Mammary epithelial cell (primary cell): ENCODE measurements around the gene FILIP1L.

Source experiments
- CTCF ChIP-seq, 2 donors: IDR thresholded peaks in 1 of 2; conservative IDR thresholded peaks in 1 of 2; 2 replicates each; pipeline ENCODE4 v1.5.1; 2011 to 2012; ENCODE audit warnings: inconsistent platforms in 2 of 2, low read length in 2 of 2, mild to moderate bottlenecking in 2 of 2, control low read depth in 1 of 2, low read depth in 1 of 2; ENCODE audit not compliant: insufficient read depth in 1 of 2; ENCODE audit errors: extremely low read depth in 1 of 2
- EZH2 ChIP-seq: IDR thresholded peaks from 2 replicates; pipeline ENCODE4 v1.6.1; 2012; ENCODE audit warnings: low read length, inconsistent platforms, borderline replicate concordance

- TF ChIP-seq CTCF (conservative IDR thresholded peaks at IDR 0.05 in 1 of 2, IDR thresholded peaks at IDR 0.05 in 1 of 2; ENCODE audit: extremely low read depth in 1 of 2, insufficient read depth in 1 of 2, low read depth in 1 of 2, low read length in 2 of 2), result no peak
- no peak for TF ChIP-seq EZH2
Observed at GRCh38 chr3:100096866-100097265, 17.4 kb downstream of the FILIP1L start.
